ENCODE measurements around the gene DIDO1. TPM values are rescaled to one million over a fixed set of nuclear protein-coding genes. Genes with fewer than 3 reads are reported as not detected.
"Not testable (repeated sequence)": the region's sequence is repeated elsewhere in the genome, so short reads cannot be mapped to it uniquely, and the experiment has no call there.

Gene DIDO1
- total RNA-seq, 1 donor from 2014 or later = 53.6 TPM

- DNase-seq (ENCODE audit: extremely low spot score, unreplicated experiment) = no peak
- H3K4me3 Mint-ChIP-seq (ENCODE audit: unreplicated experiment) = peak overlapping the region; percentile 93
- no peaks in the 10 kb centered on the region for H3K36me3 Mint-ChIP-seq (ENCODE audit: unreplicated experiment)
- no peaks in the 10 kb centered on the region for H3K27me3 Mint-ChIP-seq (ENCODE audit: unreplicated experiment)
- H3K4me1 Mint-ChIP-seq (ENCODE audit: unreplicated experiment) = peaks cover 68% of the 10 kb centered on the region
- H3K9me3 Mint-ChIP-seq (ENCODE audit: unreplicated experiment) = no peaks in the 10 kb centered on the region
- peak overlapping the region; percentile 94 for H3K27ac Mint-ChIP-seq (ENCODE audit: unreplicated experiment)
- no peak for TF ChIP-seq CTCF (IDR thresholded peaks at IDR 0.05)
Measured at GRCh38 chr20:62924442-62925075, 1.7 kb downstream of the DIDO1 start.

GRCh38 chr20:62923669-62924441 is 2.5 kb downstream of the DIDO1 start:
- peak overlapping the region; percentile 94 for H3K27ac Mint-ChIP-seq (ENCODE audit: unreplicated experiment)
- no peaks in the 10 kb centered on the region for H3K27me3 Mint-ChIP-seq (ENCODE audit: unreplicated experiment)
- TF ChIP-seq CTCF (IDR thresholded peaks at IDR 0.05) = no peak

GRCh38 chr20:62923059-62923668 is 3.1 kb downstream of the DIDO1 start:
- Mint-ChIP-seq H3K4me3 (ENCODE audit: unreplicated experiment) (peak overlapping the region; percentile 22), H3K27ac (ENCODE audit: unreplicated experiment) (peak overlapping the region; percentile 64), H3K4me1 (ENCODE audit: unreplicated experiment) (peaks cover 68% of the 10 kb centered on the region)
- not testable (repeated sequence) for H3K9me3 Mint-ChIP-seq (ENCODE audit: unreplicated experiment); H3K27me3 Mint-ChIP-seq (ENCODE audit: unreplicated experiment); DNase-seq (ENCODE audit: extremely low spot score, unreplicated experiment); H3K36me3 Mint-ChIP-seq (ENCODE audit: unreplicated experiment)

More at GRCh38 chr20:62923669-62924441, 2.5 kb downstream of the DIDO1 start:
- peak overlapping the region; percentile 93 for H3K4me3 Mint-ChIP-seq (ENCODE audit: unreplicated experiment)
- H3K36me3 Mint-ChIP-seq (ENCODE audit: unreplicated experiment) = no peaks in the 10 kb centered on the region
- no peak for DNase-seq (ENCODE audit: extremely low spot score, unreplicated experiment)
- no peaks in the 10 kb centered on the region for H3K9me3 Mint-ChIP-seq (ENCODE audit: unreplicated experiment)
- peaks cover 68% of the 10 kb centered on the region for H3K4me1 Mint-ChIP-seq (ENCODE audit: unreplicated experiment)

- no peaks in the 10 kb centered on the region for H3K27me3 Mint-ChIP-seq (ENCODE audit: unreplicated experiment)
- H3K9me3 Mint-ChIP-seq (ENCODE audit: unreplicated experiment) = no peaks in the 10 kb centered on the region
- no peak for DNase-seq (ENCODE audit: extremely low spot score, unreplicated experiment)
- peak overlapping the region; percentile 64 for H3K27ac Mint-ChIP-seq (ENCODE audit: unreplicated experiment)
- no peak for TF ChIP-seq CTCF (IDR thresholded peaks at IDR 0.05)
- no peak overlapping the region for H3K4me3 Mint-ChIP-seq (ENCODE audit: unreplicated experiment)
- peaks cover 70% of the 10 kb centered on the region for H3K4me1 Mint-ChIP-seq (ENCODE audit: unreplicated experiment)
- no peaks in the 10 kb centered on the region for H3K36me3 Mint-ChIP-seq (ENCODE audit: unreplicated experiment)
Measured at GRCh38 chr20:62922451-62922921, 3.8 kb downstream of the DIDO1 start.

- TF ChIP-seq CTCF (IDR thresholded peaks at IDR 0.05) = peak; percentile 58
- Mint-ChIP-seq H3K36me3 (ENCODE audit: unreplicated experiment) (no peaks in the 10 kb centered on the region), H3K27ac (ENCODE audit: unreplicated experiment) (peak overlapping the region; percentile 83), H3K27me3 (ENCODE audit: unreplicated experiment) (no peaks in the 10 kb centered on the region), H3K4me3 (ENCODE audit: unreplicated experiment) (no peak overlapping the region), H3K9me3 (ENCODE audit: unreplicated experiment) (no peaks in the 10 kb centered on the region), H3K4me1 (ENCODE audit: unreplicated experiment) (peaks cover 71% of the 10 kb centered on the region)
- no peak for DNase-seq (ENCODE audit: extremely low spot score, unreplicated experiment)
Measured at GRCh38 chr20:62921119-62921687, 5.1 kb downstream of the DIDO1 start.

All from osteocyte (in vitro differentiated cells).